Stimulated activated CD4-positive, alpha-beta T cell treated with anti-CD3 and anti-CD28 coated beads, TNF-alpha, amount 100 ng/mL, for 48 hours (primary cell): ENCODE measurements around the gene UFC1.
"Not testable (repeated sequence)": the region's sequence is repeated elsewhere in the genome, so short reads cannot be mapped to it uniquely, and the experiment has no call there.

ENCODE experiments used
- DNase-seq, 3 donors: peaks; one replicate each; pipeline ENCODE4 v3.0.0-alpha.2; 2020; ENCODE audit warnings: low read depth in 3 of 3

Gene UFC1

GRCh38 chr1:161153682-161154337 lies at the start of gene UFC1:
Gene UFC1 (plus strand): TSS chr1:161153978. CDS start chr1:161153998, 20 bp downstream.
- peak; percentile 61 to 74 (median 66) for DNase-seq

DNA sequence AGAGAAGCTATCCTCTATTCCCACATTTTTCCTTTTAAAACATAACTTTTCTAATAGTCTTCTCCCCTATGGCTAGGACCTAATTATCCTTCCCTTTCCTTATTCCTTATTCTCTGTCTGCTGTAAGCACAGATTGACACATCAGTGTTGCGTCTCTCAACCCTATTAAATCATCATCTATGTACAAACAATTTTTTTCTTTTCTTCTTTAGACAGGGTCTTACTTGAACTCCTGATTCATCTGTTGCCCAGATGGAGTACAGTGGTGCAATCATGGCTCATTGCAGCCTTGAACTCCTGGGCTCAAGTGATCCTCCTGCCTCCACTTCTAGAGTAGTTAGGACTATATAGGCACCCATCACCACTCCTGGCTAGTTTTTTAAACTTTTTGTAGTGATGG lies 47.3 kb upstream of the UFC1 start:
- no peak for DNase-seq

DNA sequence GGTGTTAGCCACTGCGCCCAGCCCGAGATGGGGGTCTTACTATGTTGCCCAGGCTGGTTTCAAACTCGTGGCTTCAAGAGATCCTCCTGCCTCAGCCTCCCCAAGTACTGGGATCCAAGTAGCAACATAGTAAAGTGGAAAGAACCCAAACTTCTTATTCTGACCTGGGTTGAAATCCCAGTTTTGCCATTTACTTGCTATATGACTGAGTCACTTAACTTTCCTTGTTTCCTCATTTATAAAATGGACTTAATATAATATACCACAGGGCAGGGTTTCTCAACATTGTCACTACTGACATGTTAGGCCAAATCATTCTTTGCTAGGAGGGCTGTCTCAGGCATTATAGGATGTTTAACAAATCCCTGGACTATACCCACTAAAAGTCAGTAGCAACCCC lies 42.7 kb upstream of the UFC1 start:
- DNase-seq: no peak

GRCh38 chr1:161111527-161111926 lies 42.3 kb upstream of the UFC1 start:
- no peak for DNase-seq

- no peak for DNase-seq
Measured at GRCh38 chr1:161113915-161114314, 39.9 kb upstream of the UFC1 start.

DNA sequence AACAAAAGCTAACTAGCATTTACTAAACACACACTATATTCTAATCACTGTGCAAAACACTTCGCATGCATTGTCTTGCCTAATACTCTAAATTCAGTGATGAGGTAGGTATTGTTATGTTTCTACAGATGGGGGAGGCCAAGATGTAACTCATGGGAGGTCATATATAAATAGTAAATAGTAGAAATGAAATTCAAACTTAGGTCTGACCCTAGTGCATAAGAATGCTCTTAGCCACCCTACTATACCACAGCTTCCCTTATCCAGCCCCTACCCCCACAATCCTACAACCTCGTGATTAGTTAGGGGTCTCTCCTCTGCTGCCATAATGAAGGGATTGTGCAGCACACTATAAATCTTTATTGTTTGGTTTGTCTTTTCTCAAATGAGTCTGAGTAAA lies 39.2 kb upstream of the UFC1 start:
- no peak for DNase-seq

- peak in 1 of 3 donors; percentile 56 for DNase-seq
Measured at GRCh38 chr1:161115132-161115711, 38.6 kb upstream of the UFC1 start.

GRCh38 chr1:161115961-161116360 lies 37.8 kb upstream of the UFC1 start:
- not testable (repeated sequence) for DNase-seq

- peak; percentile 75 to 85 (median 77) for DNase-seq
Measured at GRCh38 chr1:161117759-161118581, 35.8 kb upstream of the UFC1 start, which contains the start of the genes NIT1 and PFDN2. Gene NIT1 (plus strand): TSS chr1:161118105. CDS start chr1:161118177, 72 bp downstream. Gene PFDN2 (minus strand): TSS chr1:161118037. CDS start chr1:161118026, 11 bp downstream.

DNA sequence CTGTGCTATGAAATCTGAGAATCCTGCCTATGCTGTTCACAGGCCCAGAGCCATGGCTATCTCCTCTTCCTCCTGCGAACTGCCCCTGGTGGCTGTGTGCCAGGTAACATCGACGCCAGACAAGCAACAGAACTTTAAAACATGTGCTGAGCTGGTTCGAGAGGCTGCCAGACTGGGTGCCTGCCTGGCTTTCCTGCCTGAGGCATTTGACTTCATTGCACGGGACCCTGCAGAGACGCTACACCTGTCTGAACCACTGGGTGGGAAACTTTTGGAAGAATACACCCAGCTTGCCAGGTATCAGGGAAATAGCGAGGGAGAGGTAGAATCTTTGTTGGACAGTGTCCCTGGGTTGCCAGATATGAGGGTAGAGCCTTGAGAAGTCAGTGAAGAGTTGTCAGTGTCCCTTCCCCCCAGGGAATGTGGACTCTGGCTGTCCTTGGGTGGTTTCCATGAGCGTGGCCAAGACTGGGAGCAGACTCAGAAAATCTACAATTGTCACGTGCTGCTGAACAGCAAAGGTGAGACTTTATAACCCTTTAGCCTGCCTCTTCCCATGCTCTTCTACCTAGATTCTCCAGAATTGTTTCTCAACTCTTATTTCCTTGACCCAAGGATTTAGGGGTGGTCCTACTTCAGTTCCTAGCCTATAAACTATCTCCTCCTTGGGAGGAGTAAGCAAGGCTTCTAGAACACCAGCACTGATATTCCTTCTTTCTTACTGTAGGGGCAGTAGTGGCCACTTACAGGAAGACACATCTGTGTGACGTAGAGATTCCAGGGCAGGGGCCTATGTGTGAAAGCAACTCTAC lies 34.5 kb upstream of the UFC1 start:
- DNase-seq: peak in 2 of 3 donors; percentile 52 to 70

DNA sequence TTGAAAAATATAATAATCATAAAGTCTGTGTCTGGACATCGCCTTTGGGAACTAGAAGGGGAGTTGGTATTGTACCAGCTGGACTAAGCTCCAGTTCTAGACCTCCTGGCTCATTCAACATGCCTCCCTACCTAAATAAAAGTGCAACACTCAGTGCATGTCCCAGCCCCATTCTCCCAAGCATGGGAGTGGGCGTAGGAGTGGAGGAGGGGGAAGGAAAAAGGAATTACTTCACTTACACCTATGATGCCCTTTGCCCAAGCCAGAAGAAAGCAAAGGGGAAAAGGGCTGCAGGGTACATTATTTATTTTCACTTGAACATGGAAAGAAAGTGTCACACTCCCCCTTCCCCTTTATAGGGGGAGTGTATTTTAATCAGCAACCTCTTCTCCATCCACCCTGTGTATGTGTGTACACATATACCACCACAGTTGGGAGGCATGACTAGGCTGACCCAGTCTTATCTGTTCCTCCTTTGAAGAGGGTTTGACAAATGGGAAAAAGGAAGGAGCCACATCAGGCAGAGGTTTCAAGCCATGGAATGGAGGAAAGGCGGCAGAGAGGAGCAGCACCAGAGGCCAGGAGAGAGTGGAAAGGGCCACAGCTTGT lies 32.6 kb upstream of the UFC1 start:
- DNase-seq: no peak

DNA sequence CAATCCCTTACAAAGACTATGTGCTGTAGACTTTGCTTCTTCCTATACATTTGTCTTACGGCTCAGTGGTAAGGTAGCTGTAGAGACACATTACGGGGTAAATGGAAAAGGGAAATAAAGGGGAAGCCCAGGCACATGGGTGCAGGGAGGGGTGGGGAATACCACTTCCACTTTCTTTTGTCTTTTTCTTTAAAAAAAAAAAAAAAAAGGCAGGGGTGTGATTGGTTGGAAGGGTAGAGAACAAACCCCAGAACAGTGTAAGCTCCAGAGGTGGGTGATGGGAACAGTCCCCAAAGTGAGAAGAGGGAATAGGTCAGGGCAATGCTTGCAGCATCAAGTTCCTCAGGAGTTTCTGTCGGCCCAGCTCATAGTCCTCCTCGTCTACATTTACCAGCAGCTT lies 31.9 kb upstream of the UFC1 start:
- no peak for DNase-seq

DNA sequence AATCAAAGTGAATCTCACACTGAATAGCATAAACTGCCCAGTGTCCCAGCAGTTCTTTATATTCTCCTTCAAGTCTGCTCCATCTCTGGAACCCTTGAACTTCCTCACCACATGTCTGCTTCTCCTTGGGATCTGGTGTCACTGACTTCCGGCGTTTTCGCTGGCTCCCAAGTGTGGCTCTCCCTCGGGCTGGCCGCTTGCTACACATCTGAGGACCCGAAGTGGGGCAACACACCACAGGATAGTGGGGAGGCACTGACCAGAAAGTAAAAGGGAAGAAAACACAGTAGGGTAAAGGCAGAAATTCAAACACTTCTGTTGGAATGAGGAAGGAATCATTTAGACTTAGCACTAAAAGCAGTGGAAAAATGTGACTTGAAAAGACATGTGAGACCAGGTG lies 30.8 kb upstream of the UFC1 start:
- no peak for DNase-seq

DNA sequence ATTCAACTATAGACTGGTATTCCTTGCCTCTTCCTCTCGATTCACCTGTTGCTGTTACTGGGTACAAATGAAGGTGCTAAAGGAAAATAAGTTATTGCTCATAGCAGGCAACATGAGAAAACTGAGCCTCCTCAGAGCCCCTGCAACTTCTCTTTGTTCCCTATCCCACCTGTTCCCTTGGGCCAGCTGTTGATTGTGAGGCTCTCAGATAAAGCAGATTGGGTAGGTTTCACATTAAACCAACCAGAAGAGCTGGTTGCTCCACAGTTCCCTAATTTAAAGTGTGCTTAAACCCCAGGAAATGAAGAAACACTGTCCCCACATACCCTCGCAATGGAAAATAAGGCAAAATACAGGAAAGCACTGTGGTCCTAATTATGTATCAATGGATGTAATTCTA lies 26.1 kb upstream of the UFC1 start:
- DNase-seq: no peak

- no peak for DNase-seq
Measured at GRCh38 chr1:161128591-161129420, 25.0 kb upstream of the UFC1 start.

- no peak for DNase-seq
Measured at GRCh38 chr1:161130266-161130665, 23.5 kb upstream of the UFC1 start.

DNA sequence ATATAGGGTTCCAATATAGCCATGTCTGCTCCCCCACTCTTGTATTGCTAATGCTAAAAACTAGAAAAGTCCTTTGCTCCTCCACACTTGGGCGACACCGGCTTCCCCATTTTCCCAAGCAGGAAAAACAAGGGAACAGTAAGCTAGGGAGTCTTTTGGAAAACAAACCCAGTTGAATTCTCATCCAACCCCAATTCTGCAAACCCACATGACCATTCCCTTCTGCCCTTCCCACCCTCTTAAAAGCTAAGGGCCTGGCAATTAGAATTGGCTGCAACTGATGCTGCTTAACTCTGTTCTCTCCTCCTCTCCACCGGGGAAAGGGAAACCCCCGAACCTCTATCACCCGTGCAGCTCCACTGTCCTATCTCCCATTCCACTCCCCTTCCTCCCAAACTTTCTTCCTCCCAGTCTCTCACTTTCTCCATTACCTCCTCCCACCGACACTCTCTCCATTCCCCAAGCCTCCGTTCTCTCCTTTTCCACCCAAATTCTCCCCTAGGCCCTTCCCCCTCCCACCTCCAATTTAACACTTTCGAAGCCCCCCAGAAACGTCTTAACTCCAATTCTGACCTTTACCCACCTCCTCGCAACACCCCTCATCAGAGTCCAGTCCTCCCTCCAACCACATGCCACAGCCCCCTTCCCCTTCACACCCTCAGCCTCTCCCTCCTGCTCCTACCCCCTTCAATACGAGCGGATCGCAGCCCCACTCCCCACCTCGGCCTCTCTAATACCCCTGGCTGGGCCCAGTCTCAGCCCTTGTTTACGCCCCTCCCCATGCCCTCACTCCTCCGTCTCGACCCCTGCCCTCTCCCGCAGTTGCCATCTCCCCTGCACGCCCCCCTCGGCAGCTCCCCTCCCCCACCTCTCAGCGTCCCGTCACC lies 22.0 kb upstream of the UFC1 start:
- DNase-seq: no peak

DNA sequence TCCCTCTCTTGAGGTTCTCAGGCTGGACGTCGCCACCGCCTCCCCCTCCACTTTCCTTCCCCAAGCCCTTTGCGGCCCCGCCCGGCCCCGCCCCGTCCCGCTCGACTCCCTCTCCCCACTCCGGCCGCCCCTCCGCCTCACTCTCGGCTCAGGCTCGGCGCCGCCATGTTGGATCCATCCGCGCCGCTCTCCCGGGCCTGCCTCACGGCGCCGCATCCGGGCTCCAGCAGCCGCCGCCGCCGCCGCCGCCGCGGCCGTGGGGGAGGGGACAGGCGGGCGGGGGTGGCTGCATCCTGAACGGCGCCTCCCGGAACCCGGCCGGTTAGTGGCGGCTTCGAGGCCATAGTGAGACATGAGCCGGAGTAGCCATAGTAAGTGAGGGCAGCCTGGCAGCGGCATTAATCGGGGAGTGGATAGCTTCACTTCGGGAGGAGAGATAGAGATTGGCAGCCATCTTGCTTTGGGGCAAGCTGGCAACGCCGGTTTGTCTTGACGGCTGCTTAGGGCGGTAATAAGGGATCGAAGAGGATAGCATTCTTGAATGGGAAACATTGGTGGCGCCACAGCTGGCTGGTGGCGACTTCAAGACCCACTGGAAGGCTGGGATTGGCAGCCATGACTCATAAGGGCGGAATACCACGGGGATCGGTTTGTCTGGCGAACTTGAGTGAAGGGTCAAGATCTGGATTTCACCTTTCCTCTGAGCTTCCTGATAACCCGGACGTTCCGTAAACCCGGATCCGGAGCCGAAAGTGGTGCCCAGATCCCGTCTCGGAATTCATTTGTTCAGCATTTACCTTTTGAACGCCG lies 21.2 kb upstream of the UFC1 start, which contains the start of gene DEDD:
Gene DEDD (minus strand): TSS at position 258 of the 810 bp plus-strand sequence. CDS start 8,205 bp downstream, outside the sequence.
- DNase-seq: peak; percentile 80 to 90 (median 88)
